Prostate gland (tissue), 2 donors: ENCODE measurements around the gene ZMIZ1. TPM values are rescaled to one million over a fixed set of nuclear protein-coding genes. Genes with fewer than 3 reads are reported as not detected.

Experiments
- DNase-seq: peaks from one replicate; pipeline ENCODE4 v3.0.0-alpha.2; 2019; ENCODE audit warnings: low spot score
- H3K27ac ChIP-seq, 2 donors: fragments of 200-600 bp; sonication (generic); 2 replicates each; pipeline ENCODE4 v1.5.1; 2017 to 2019
- H3K27me3 ChIP-seq: fragments of 200-600 bp; sonication (generic); replicated peaks from 2 replicates; pipeline ENCODE4 v1.5.1; 2019; ENCODE audit not compliant: insufficient read depth
- H3K36me3 ChIP-seq, 2 donors: fragments of 200-600 bp; sonication (generic); 1 replicate in 1 of 2; 2 replicates in 1 of 2; pipeline versions ENCODE4 v1.5.1 to v1.8.1; 2017 to 2019
- H3K4me1 ChIP-seq: fragments of 200-600 bp; sonication (generic); replicated peaks from 2 replicates; pipeline ENCODE4 v1.5.1; 2019
- H3K4me3 ChIP-seq, 2 donors: fragments of 200-600 bp; sonication (generic); 2 replicates each; pipeline ENCODE4 v1.5.1; 2017 to 2019
- H3K9me3 ChIP-seq: fragments of 200-600 bp; sonication (generic); 2 replicates; pipeline ENCODE4 v1.5.1; 2017
- POLR2A ChIP-seq: fragments of 450-650 bp; IDR thresholded peaks from one replicate; pipeline ENCODE4 v1.6.1; 2016; ENCODE audit warnings: antibody characterized with exemption, mild to moderate bottlenecking
- POLR2AphosphoS5 ChIP-seq: sonication (generic); formaldehyde crosslinking; IDR thresholded peaks from one replicate; pipeline ENCODE4 v1.6.1; 2017; ENCODE audit warnings: antibody characterized with exemption
- WGBS: methylation state at CpG from one replicate; pipeline ENCODE4 v1.1.5; 2018; 5-methylcytosine and 5-hydroxymethylcytosine counted together
- intact Hi-C: fragments of 100-400 bp; cut with DNase I; formaldehyde crosslinking; loops from one replicate; pipeline ENCODE4 v1.14.2; 2022
- total RNA-seq, 2 donors: library from RNA; depleted of rRNA; stranded (reverse); fragments of >200 nt; gene quantifications; one replicate each; pipeline ENCODE4 v1.1.0, GENCODE V29; 2016
- TF ChIP-seq, protein P1 (sequence below), 4 experiments: fragments of 200-600 bp in 2 of 4; fragments of 450-650 bp in 2 of 4; sonication (generic) in 2 of 4; IDR thresholded peaks; 1 replicate in 3 of 4; 2 replicates in 1 of 4; pipeline ENCODE4 v1.5.1; 2016 to 2019; ENCODE audit warnings: antibody characterized with exemption in 4 of 4, mild to moderate bottlenecking in 2 of 4, moderate library complexity in 2 of 4

Gene ZMIZ1
- total RNA-seq, 2 donors from 2014 or later, result 69.6 to 78.5 TPM

DNA sequence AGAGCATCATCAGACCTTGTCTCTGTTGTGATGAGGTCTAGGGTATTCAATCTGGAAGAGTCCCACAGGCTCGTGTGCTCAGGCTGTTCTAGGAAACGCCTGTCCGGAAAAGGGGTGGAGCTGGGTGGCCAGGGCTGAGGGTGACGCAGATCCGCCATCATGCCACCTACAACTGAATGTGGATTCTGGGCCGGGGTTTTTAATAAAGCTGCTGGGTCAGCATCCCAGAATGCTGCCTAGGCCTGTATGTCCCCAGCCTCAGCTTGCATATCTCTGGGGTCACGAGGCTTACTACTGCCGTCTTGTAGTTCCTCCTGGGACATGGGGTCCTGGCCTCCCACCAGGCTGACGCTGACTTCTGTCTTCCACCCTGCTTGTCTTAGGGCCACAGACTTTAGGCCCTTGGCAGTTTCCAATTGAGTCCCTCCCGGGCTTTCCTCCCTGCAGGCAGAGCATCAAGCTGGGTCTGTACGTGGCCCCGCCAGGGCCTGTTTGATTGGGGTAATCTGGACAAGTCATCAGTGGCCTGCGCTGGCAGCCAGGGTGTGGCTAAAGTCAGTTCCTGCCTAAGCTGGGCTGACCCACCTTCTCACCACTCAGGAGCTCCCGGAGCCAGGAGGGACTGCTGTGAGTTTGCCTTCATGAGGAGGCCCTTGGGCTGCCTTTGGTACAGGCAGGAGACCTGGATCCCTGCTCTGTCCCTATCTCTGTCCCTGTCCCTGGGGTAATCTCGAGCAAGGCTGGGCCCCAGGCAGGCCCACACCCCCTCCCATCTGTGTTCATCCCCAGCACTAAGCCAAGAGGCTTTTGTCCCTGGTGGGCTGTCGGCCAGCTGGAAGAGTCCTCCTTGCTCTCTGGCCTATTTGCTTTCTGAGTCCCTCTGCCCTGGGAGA is 79.9 kb downstream of the ZMIZ1 start:
- no peaks in the 10 kb centered on the region for H3K36me3 ChIP-seq
- TF ChIP-seq POLR2AphosphoS5 (no peak), POLR2A (peak; percentile 41)
- H3K27me3 ChIP-seq, result no peaks in the 10 kb centered on the region
- peaks cover 45% of the 10 kb centered on the region for H3K4me1 ChIP-seq
- intact Hi-C loops, result no loop called here
- H3K4me3 ChIP-seq, result no peak overlapping the region
- DNase-seq, result peak; percentile 49
- WGBS, result 41% methylated on average over 16 of the region's 16 CpGs
- no peaks in the 10 kb centered on the region for H3K9me3 ChIP-seq
- H3K27ac ChIP-seq, result peak overlapping the region; percentile 69 to 71

DNA sequence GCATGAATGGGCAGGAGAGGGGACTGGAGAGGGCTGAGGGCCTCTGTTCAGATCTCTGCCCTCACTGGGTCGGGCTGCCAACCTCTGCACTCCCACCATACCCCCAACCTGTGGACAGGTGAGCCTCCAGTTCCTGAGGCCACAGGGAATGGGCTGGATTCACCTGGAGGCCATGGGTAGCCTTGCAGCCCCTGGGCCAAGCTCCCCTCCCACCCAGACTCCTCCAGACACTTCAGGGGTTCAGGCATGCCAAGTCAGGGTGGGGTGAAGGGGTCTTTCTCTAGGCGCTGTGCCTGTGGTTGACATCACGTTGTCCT is 80.5 kb downstream of the ZMIZ1 start:
- peaks cover 45% of the 10 kb centered on the region for H3K4me1 ChIP-seq
- no peak for DNase-seq
- TF ChIP-seq POLR2AphosphoS5 (no peak), POLR2A (no peak)
- TF ChIP-seq, protein P1, sequence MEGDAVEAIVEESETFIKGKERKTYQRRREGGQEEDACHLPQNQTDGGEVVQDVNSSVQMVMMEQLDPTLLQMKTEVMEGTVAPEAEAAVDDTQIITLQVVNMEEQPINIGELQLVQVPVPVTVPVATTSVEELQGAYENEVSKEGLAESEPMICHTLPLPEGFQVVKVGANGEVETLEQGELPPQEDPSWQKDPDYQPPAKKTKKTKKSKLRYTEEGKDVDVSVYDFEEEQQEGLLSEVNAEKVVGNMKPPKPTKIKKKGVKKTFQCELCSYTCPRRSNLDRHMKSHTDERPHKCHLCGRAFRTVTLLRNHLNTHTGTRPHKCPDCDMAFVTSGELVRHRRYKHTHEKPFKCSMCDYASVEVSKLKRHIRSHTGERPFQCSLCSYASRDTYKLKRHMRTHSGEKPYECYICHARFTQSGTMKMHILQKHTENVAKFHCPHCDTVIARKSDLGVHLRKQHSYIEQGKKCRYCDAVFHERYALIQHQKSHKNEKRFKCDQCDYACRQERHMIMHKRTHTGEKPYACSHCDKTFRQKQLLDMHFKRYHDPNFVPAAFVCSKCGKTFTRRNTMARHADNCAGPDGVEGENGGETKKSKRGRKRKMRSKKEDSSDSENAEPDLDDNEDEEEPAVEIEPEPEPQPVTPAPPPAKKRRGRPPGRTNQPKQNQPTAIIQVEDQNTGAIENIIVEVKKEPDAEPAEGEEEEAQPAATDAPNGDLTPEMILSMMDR (IDR thresholded peaks at IDR 0.05), result no peak
- WGBS, result 56% methylated on average over 3 of the region's 3 CpGs
- no peaks in the 10 kb centered on the region for H3K27me3 ChIP-seq
- peak overlapping the region; percentile 69 to 71 for H3K27ac ChIP-seq
- H3K9me3 ChIP-seq, result no peaks in the 10 kb centered on the region
- intact Hi-C loops, result no loop called here
- no peaks in the 10 kb centered on the region for H3K36me3 ChIP-seq
- no peak overlapping the region for H3K4me3 ChIP-seq

- 33% methylated on average over 26 of the region's 27 CpGs for WGBS
- Histone ChIP-seq H3K4me3 (no peak overlapping the region), H3K4me1 (peaks cover 45% of the 10 kb centered on the region), H3K9me3 (no peaks in the 10 kb centered on the region), H3K27me3 (no peaks in the 10 kb centered on the region), H3K27ac (peak overlapping the region; percentile 69 to 71), H3K36me3 (no peaks in the 10 kb centered on the region)
- intact Hi-C loops, result no loop called here
- no peak for DNase-seq
- TF ChIP-seq, protein P1 (IDR thresholded peaks at IDR 0.05), result no peak
- TF ChIP-seq POLR2AphosphoS5, result no peak
- TF ChIP-seq POLR2A, result no peak
Observed at GRCh38 chr10:79149662-79150443, 81.1 kb downstream of the ZMIZ1 start.

- peaks cover 44% of the 10 kb centered on the region for H3K4me1 ChIP-seq
- no peak overlapping the region for H3K4me3 ChIP-seq
- DNase-seq, result no peak
- H3K27ac ChIP-seq, result peak overlapping the region; percentile 69 to 71
- TF ChIP-seq, protein P1 (IDR thresholded peaks at IDR 0.05), result no peak
- 82% methylated on average over 1 of the region's 1 CpG for WGBS
- no peaks in the 10 kb centered on the region for H3K27me3 ChIP-seq
- no peaks in the 10 kb centered on the region for H3K9me3 ChIP-seq
- intact Hi-C loops, result no loop called here
- H3K36me3 ChIP-seq, result no peaks in the 10 kb centered on the region
Observed at GRCh38 chr10:79150444-79150754, 81.6 kb downstream of the ZMIZ1 start.

- TF ChIP-seq POLR2A (no peak), POLR2AphosphoS5 (no peak)
- TF ChIP-seq, protein P1 (IDR thresholded peaks at IDR 0.05), result no peak
- no peaks in the 10 kb centered on the region for H3K27me3 ChIP-seq
- H3K4me3 ChIP-seq, result no peak overlapping the region
- H3K4me1 ChIP-seq, result peaks cover 27% of the 10 kb centered on the region
- H3K9me3 ChIP-seq, result no peaks in the 10 kb centered on the region
- H3K36me3 ChIP-seq, result no peaks in the 10 kb centered on the region
- peak overlapping the region; percentile 69 to 71 for H3K27ac ChIP-seq
- WGBS, result 82% methylated on average over 7 of the region's 7 CpGs
- intact Hi-C loops, result no loop called here
- DNase-seq, result no peak
Observed at GRCh38 chr10:79152423-79152817, 83.7 kb downstream of the ZMIZ1 start.
